ENCODE data around the gene FABP2.

Gene FABP2

GRCh38 chr4:119300101-119300978 lies 21.6 kb downstream of the FABP2 start (continued):
- peak; percentile 47; the same call in 1 of the 2 replicates for TF ChIP-seq ZNF518A (tag by site-specific recombination; conservative IDR thresholded peaks at IDR 0.05; ENCODE audit: low read depth)
- TF ChIP-seq ZBTB20 (tag by site-specific recombination; IDR thresholded peaks at IDR 0.05) = peak; percentile 81
- TF ChIP-seq ZFP37 (tag by site-specific recombination; IDR thresholded peaks at IDR 0.05) = 0 out of 2 replicates have a peak, but pooled peaks have one; percentile 65
- no peak for TF ChIP-seq ZSCAN18 (tag by site-specific recombination; IDR thresholded peaks at IDR 0.05)
- no peak for TF ChIP-seq ZNF639 (tag by site-specific recombination; IDR thresholded peaks at IDR 0.05)
- TF ChIP-seq PATZ1 (tag by site-specific recombination; IDR thresholded peaks at IDR 0.05) = peak; percentile 45; the same call in 1 of the 2 replicates
- no peak for TF ChIP-seq ZSCAN16 (tag by site-specific recombination; IDR thresholded peaks at IDR 0.05)
- no peak for TF ChIP-seq ZNF404 (tag by site-specific recombination; IDR thresholded peaks at IDR 0.05)
- 0 out of 2 replicates have a peak, but pooled peaks have one; percentile 14 for TF ChIP-seq CTCF (tag by site-specific recombination; IDR thresholded peaks at IDR 0.05)
- no peak for TF ChIP-seq ZNF214 (tag by site-specific recombination; IDR thresholded peaks at IDR 0.05; ENCODE audit: borderline replicate concordance)
- no peak for TF ChIP-seq ZBTB49 (tag by site-specific recombination; IDR thresholded peaks at IDR 0.05; ENCODE audit: low read depth)
- TF ChIP-seq KLF8 (tag by site-specific recombination; IDR thresholded peaks at IDR 0.05) = 0 out of 2 replicates have a peak, but pooled peaks have one; percentile 33
- no peak for TF ChIP-seq KLF7 (tag by site-specific recombination; IDR thresholded peaks at IDR 0.05; ENCODE audit: borderline replicate concordance)
- TF ChIP-seq ZNF626 (tag by site-specific recombination; IDR thresholded peaks at IDR 0.05) = no peak
- peak; percentile 54 for TF ChIP-seq ZBTB26 (tag by site-specific recombination; optimal IDR thresholded peaks at IDR 0.05)
- TF ChIP-seq ZNF423 (tag by site-specific recombination; IDR thresholded peaks at IDR 0.05) = no peak
- TF ChIP-seq ZNF394 (tag by site-specific recombination; IDR thresholded peaks at IDR 0.05; ENCODE audit: borderline replicate concordance) = 0 out of 2 replicates have a peak, but pooled peaks have one; percentile 22
- no peak for TF ChIP-seq RBAK (tag by site-specific recombination; IDR thresholded peaks at IDR 0.05)
- TF ChIP-seq ZNF610 (tag by site-specific recombination; IDR thresholded peaks at IDR 0.05; ENCODE audit: borderline replicate concordance) = no peak
- no peak for TF ChIP-seq ZNF19 (tag by site-specific recombination; IDR thresholded peaks at IDR 0.05; ENCODE audit: low read depth)
- TF ChIP-seq GLI2 (tag by site-specific recombination; IDR thresholded peaks at IDR 0.05; ENCODE audit: borderline replicate concordance, low read depth) = no peak
- TF ChIP-seq BCL11A (tag by site-specific recombination; IDR thresholded peaks at IDR 0.05; ENCODE audit: low read depth) = no peak
